SK-N-MC (cell line): ENCODE results near the gene PRR5L.

ENCODE experiments used
- DNase-seq: peaks from one replicate; pipeline ENCODE4 v3.0.0-alpha.2; 2011; ENCODE audit warnings: low read depth, low spot score
- H3K27ac ChIP-seq: fragments of 200-600 bp; sonication (generic); 2 replicates; pipeline ENCODE4 v1.5.1; 2016; ENCODE audit warnings: mixed run types
- H3K36me3 ChIP-seq: fragments of 200-600 bp; sonication (generic); 2 replicates; pipeline ENCODE4 v1.6.1; 2017; ENCODE audit warnings: antibody characterized with exemption, low read length, mixed read lengths; ENCODE audit not compliant: insufficient read depth
- H3K4me3 ChIP-seq: fragments of 200-600 bp; sonication (generic); 2 replicates; pipeline ENCODE4 v1.5.1; 2016
- H3K9ac ChIP-seq: fragments of 200-600 bp; sonication (generic); 2 replicates; pipeline ENCODE4 v1.8.0; 2017; ENCODE audit warnings: mixed run types, mixed read lengths; ENCODE audit not compliant: insufficient read length
- H3K9me3 ChIP-seq: fragments of 200-600 bp; sonication (generic); 2 replicates; pipeline ENCODE4 v1.6.1; 2017; ENCODE audit warnings: low read depth, mild to moderate bottlenecking, antibody characterized with exemption, low read length, moderate library complexity, mixed read lengths
- EZH2 ChIP-seq: fragments of 200-600 bp; sonication (generic); IDR thresholded peaks from one replicate; pipeline ENCODE4 v1.6.1; 2017; ENCODE audit warnings: antibody characterized with exemption
- FOXP2 ChIP-seq: optimal IDR thresholded peaks from 2 replicates; pipeline ENCODE3; 2011; ENCODE audit warnings: mild to moderate bottlenecking, moderate library complexity; ENCODE audit not compliant: insufficient read depth; ENCODE audit errors: extremely low read length, control extremely low read depth
- POLR2AphosphoS5 ChIP-seq: IDR thresholded peaks from 2 replicates; pipeline ENCODE4 v1.6.1; 2012; ENCODE audit warnings: mild to moderate bottlenecking, low read depth, low read length, borderline replicate concordance

The PRR5L gene

GRCh38 chr11:36261094-36261493, 35.0 kb upstream of the PRR5L start:
- Histone ChIP-seq H3K9me3 (no peaks in the 10 kb centered on the region), H3K36me3 (no peaks in the 10 kb centered on the region), H3K27ac (no peak overlapping the region), H3K9ac (no peak overlapping the region), H3K4me3 (no peak overlapping the region)
- TF ChIP-seq EZH2 (no peak), FOXP2 (no peak), POLR2AphosphoS5 (no peak)
- no peak for DNase-seq

- no peak overlapping the region for H3K9ac ChIP-seq
- TF ChIP-seq FOXP2 = no peak
- TF ChIP-seq POLR2AphosphoS5 = no peak
- no peak for TF ChIP-seq EZH2
These were observed 31.8 kb upstream of the PRR5L start for GRCh38 chr11:36264011-36264972.

GRCh38 chr11:36264973-36265344, 31.1 kb upstream of the PRR5L start:
- DNase-seq = no peak
- no peaks in the 10 kb centered on the region for H3K9me3 ChIP-seq
- TF ChIP-seq EZH2 (no peak), POLR2AphosphoS5 (no peak), FOXP2 (no peak)
- no peak overlapping the region for H3K27ac ChIP-seq
- H3K9ac ChIP-seq = no peak overlapping the region
- H3K36me3 ChIP-seq = no peaks in the 10 kb centered on the region
- H3K4me3 ChIP-seq = no peak overlapping the region

More at GRCh38 chr11:36264011-36264972, 31.8 kb upstream of the PRR5L start:
- DNase-seq = no peak
- Histone ChIP-seq H3K4me3 (no peak overlapping the region), H3K36me3 (no peaks in the 10 kb centered on the region), H3K27ac (no peak overlapping the region), H3K9me3 (no peaks in the 10 kb centered on the region)

GRCh38 chr11:36265793-36266628, 30.1 kb upstream of the PRR5L start:
- no peak for TF ChIP-seq FOXP2
- no peak for TF ChIP-seq POLR2AphosphoS5
- no peak for TF ChIP-seq EZH2
- Histone ChIP-seq H3K9ac (no peak overlapping the region), H3K36me3 (no peaks in the 10 kb centered on the region), H3K27ac (no peak overlapping the region), H3K9me3 (no peaks in the 10 kb centered on the region), H3K4me3 (no peak overlapping the region)
- no peak for DNase-seq

- no peak overlapping the region for H3K4me3 ChIP-seq
- no peak overlapping the region for H3K27ac ChIP-seq
- no peak overlapping the region for H3K9ac ChIP-seq
- DNase-seq = no peak
- no peaks in the 10 kb centered on the region for H3K36me3 ChIP-seq
- TF ChIP-seq FOXP2 (no peak), EZH2 (no peak), POLR2AphosphoS5 (no peak)
- H3K9me3 ChIP-seq = no peaks in the 10 kb centered on the region
These were observed 29.3 kb upstream of the PRR5L start for GRCh38 chr11:36266767-36267166.

GRCh38 chr11:36268337-36268985, 27.6 kb upstream of the PRR5L start:
- Histone ChIP-seq H3K9ac (no peak overlapping the region), H3K27ac (no peak overlapping the region), H3K36me3 (peaks cover 3% of the 10 kb centered on the region; the same call in 1 of the 2 replicates), H3K9me3 (no peaks in the 10 kb centered on the region), H3K4me3 (no peak overlapping the region)
- TF ChIP-seq FOXP2 (no peak), POLR2AphosphoS5 (no peak), EZH2 (no peak)
- no peak for DNase-seq

- Histone ChIP-seq H3K9me3 (no peaks in the 10 kb centered on the region), H3K36me3 (peaks cover 8% of the 10 kb centered on the region; the same call in 1 of the 2 replicates), H3K9ac (no peak overlapping the region), H3K4me3 (no peak overlapping the region), H3K27ac (no peak overlapping the region)
- DNase-seq = no peak
- TF ChIP-seq EZH2 (no peak), FOXP2 (no peak)
These were observed 25.4 kb upstream of the PRR5L start for GRCh38 chr11:36270701-36271100.
